NCI-H2029 (cell line): Measurements from ENCODE around the gene MVB12B.
"Not testable (repeated sequence)": the region's sequence is repeated elsewhere in the genome, so short reads cannot be mapped to it uniquely, and the experiment has no call there.

Experiments
- DNase-seq: peaks from one replicate; lab custom pipeline; 2025; lab: John Stamatoyannopoulos, UW

The MVB12B gene

DNA sequence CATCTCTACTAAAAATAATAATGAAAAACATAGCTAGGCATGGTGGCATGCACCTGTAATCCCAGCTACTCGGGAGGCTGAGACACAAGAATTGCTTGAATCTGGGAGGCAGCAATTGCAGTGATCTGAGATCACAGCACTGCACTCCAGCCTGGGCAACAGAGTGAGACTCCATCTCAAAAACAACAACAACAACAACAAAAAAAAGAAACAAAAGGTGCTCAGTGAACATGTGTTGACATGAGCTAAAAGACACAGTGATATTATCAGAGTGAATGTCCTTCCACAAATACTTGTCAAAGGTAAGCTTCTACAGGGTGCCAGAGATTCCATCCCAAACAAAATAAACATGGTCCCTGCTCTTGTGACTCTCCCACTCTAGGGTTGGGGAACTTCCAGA, 211.9 kb downstream of the MVB12B start:
- no peak for DNase-seq

- not testable (repeated sequence) for DNase-seq
These were observed 213.8 kb downstream of the MVB12B start for GRCh38 chr9:126540398-126540797.

- no peak for DNase-seq
These were observed 216.9 kb downstream of the MVB12B start for GRCh38 chr9:126543490-126543889.

DNA sequence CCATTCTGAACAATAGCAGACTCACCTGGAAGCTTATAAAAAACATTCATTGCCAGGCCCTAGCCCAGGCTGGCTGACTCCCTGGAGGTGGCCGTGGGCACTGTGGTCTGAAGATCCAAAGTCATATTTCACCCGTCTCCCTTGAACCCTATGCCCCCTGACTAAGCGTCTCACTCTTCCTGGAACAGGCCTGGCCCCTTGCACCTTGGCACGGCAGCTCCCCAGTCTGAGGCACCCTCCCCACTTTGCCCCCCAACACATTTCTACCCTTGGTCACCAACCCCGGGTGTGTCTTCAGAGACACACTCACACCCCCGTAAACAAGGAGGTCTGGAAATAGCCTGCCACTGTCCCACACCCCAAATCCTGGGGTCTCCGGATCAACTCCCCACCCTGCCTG, 218.5 kb downstream of the MVB12B start:
- no peak for DNase-seq

- no peak for DNase-seq
These were observed 219.4 kb downstream of the MVB12B start for GRCh38 chr9:126546036-126546435.

DNA sequence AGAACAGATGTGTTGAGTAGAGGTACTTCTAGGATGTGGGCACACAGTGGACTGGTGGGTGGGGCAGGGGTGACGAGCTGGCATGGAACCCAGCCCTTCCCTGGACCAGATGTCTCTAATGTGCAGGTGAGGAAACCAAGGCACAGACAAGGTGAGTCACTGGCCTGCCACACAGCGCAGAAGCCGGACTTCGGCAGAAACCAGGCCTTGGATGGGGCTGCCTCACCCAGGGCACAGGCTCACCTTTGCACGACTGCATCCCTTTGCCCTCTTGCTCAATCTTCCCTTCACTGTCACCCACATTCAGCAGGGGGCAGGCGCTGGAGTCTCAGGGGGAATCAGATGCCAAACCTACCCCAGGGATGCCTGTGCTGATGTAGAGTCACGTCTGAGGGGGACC, 221.7 kb downstream of the MVB12B start:
- DNase-seq: no peak

GRCh38 chr9:126549246-126550006, 222.8 kb downstream of the MVB12B start:
- DNase-seq: no peak

DNA sequence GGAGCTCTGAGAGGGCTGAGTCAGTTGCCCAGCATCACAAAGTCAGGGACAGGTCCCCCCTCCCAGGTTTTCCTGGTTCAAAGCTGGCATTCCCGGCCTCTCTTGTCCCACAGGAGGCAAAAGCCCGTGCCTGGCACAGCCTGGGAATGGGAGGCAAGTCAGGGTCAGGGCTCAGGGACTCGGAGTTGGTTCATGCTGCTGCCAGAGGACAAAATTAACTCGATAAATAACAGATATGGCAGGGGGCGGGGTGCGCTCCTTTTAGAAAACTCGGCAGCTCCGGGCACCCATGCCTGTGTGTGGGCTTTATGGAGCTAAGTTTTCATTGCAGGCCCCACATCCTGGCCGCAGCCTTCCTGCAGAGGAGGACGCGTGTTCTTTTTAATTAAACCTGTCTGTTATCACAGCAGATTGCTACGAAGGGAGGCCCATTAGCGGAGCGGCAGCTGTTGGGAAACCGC, 224.3 kb downstream of the MVB12B start:
- no peak for DNase-seq

- DNase-seq: no peak
These were observed 225.2 kb downstream of the MVB12B start for GRCh38 chr9:126551812-126552211.

GRCh38 chr9:126554292-126554691, 227.7 kb downstream of the MVB12B start:
- no peak for DNase-seq

DNA sequence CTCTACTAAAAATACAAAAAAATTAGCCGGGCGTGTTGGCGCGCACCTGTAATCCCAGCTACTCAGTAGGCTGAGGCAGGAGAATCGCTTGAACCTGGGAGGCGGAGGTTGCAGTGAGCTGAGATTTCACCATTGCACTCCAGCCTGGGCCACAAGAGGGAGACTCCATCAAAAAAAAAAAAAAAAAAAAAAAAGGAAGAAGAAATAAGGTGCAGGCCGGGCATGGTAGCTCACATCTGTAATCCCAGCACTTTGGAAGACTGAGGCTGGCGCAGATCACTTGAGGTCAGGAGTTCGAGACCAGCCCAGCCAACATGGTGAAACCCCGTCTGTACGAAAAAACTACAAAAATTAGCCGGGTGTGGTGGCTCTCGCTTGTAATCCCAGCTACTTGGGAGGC, 228.8 kb downstream of the MVB12B start:
- DNase-seq: not testable (repeated sequence)
